ENCODE data around the gene OSBPL10.

Gene OSBPL10

DNA sequence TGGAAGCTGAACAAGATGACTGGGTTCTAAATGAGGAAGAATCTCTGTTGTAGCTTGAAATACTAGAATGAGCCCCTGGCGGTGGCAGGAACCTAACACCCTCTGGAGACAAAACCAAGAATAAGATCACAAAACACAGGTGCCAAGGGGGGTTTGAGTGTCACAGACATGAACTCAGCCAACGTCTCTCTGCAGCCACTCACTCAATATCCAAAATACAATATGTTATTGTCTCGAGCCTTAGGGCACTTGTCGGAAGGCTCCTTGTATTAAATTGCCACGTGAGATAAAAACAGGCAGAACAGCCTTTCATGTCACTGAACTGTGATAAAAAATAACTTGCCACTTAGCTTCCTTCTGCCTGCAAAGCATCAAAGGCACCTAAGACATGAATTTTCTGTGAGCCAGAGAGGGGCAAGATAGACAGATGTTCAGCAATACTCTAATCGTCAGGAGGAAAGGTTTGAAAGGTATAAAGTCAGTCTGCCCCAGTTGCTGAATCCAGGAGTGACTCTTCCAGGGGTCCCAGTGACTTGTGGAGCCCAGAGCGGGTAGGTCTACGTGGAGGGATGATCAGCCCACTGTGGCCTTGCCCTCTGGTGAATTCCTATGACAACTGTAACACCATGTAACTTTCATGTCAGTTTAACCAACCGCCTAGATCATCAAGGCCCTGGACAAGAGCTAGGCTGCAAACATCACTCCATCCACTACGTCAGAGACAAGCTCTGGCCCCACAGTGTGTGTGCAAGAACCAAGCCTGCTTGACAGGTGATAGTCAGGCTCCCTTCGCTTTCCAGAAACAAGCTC, 165.2 kb downstream of the OSBPL10 start:
- Histone ChIP-seq H3K27ac (no peak overlapping the region), H3K36me3 (no peaks in the 10 kb centered on the region), H3K4me1 (peaks cover 0 to 12% (median 3%) of the 10 kb centered on the region in 4 donors), H3K27me3 (no peaks in the 10 kb centered on the region), H3K9me3 (no peaks in the 10 kb centered on the region), H3K4me3 (no peak overlapping the region)
- TF ChIP-seq, protein P1, sequence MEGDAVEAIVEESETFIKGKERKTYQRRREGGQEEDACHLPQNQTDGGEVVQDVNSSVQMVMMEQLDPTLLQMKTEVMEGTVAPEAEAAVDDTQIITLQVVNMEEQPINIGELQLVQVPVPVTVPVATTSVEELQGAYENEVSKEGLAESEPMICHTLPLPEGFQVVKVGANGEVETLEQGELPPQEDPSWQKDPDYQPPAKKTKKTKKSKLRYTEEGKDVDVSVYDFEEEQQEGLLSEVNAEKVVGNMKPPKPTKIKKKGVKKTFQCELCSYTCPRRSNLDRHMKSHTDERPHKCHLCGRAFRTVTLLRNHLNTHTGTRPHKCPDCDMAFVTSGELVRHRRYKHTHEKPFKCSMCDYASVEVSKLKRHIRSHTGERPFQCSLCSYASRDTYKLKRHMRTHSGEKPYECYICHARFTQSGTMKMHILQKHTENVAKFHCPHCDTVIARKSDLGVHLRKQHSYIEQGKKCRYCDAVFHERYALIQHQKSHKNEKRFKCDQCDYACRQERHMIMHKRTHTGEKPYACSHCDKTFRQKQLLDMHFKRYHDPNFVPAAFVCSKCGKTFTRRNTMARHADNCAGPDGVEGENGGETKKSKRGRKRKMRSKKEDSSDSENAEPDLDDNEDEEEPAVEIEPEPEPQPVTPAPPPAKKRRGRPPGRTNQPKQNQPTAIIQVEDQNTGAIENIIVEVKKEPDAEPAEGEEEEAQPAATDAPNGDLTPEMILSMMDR (IDR thresholded peaks at IDR 0.05) = no peak
- intact Hi-C loops (cut with DNase I; ENCODE audit: low total_unique reads) = no loop called here
- DNase-seq = no peak

- intact Hi-C loops (cut with DNase I; ENCODE audit: low total_unique reads) = no loop called here
- H3K4me3 ChIP-seq = no peak overlapping the region
- no peaks in the 10 kb centered on the region for H3K9me3 ChIP-seq
- TF ChIP-seq, protein P1 (IDR thresholded peaks at IDR 0.05) = no peak
- no peak for DNase-seq
- no peaks in the 10 kb centered on the region for H3K36me3 ChIP-seq
- peaks cover 0 to 12% (median 3%) of the 10 kb centered on the region in 4 donors for H3K4me1 ChIP-seq
- no peaks in the 10 kb centered on the region for H3K27me3 ChIP-seq
- H3K27ac ChIP-seq = no peak overlapping the region
Measured at GRCh38 chr3:31815006-31815405, 166.1 kb downstream of the OSBPL10 start.

GRCh38 chr3:31813686-31814085, 167.4 kb downstream of the OSBPL10 start:
- no peaks in the 10 kb centered on the region for H3K36me3 ChIP-seq
- no peak overlapping the region for H3K4me3 ChIP-seq
- no peak for DNase-seq
- TF ChIP-seq, protein P1 (IDR thresholded peaks at IDR 0.05) = no peak
- intact Hi-C loops (cut with DNase I; ENCODE audit: low total_unique reads) = no loop called here
- no peaks in the 10 kb centered on the region for H3K27me3 ChIP-seq
- H3K9me3 ChIP-seq = no peaks in the 10 kb centered on the region
- no peak overlapping the region for H3K27ac ChIP-seq
- H3K4me1 ChIP-seq = peaks cover 0 to 12% (median 3%) of the 10 kb centered on the region in 4 donors

DNA sequence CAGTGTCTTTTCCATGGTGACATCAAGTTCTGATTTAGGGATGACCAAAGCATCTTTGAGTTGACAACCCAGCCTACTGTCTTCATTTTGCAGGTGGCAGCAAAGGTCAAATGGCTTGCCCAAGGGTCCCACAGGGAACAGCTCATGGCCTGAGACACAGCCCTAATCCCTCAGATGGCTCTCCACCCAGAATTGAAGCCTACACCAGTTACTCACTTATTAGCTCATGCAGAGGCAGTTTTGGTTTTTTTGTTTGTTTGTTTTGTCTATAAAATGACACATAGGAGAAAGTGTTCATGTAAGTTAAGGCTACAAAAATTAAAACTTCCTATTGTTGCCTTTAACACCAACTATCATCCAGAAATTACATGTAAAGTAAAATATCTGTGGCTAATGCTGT, 167.9 kb downstream of the OSBPL10 start:
- Histone ChIP-seq H3K36me3 (no peaks in the 10 kb centered on the region), H3K9me3 (no peaks in the 10 kb centered on the region), H3K27me3 (no peaks in the 10 kb centered on the region), H3K4me1 (peaks cover 0 to 12% (median 3%) of the 10 kb centered on the region in 4 donors), H3K27ac (no peak overlapping the region), H3K4me3 (no peak overlapping the region)
- TF ChIP-seq, protein P1 (IDR thresholded peaks at IDR 0.05) = no peak
- intact Hi-C loops (cut with DNase I; ENCODE audit: low total_unique reads) = no loop called here
- no peak for DNase-seq

DNA sequence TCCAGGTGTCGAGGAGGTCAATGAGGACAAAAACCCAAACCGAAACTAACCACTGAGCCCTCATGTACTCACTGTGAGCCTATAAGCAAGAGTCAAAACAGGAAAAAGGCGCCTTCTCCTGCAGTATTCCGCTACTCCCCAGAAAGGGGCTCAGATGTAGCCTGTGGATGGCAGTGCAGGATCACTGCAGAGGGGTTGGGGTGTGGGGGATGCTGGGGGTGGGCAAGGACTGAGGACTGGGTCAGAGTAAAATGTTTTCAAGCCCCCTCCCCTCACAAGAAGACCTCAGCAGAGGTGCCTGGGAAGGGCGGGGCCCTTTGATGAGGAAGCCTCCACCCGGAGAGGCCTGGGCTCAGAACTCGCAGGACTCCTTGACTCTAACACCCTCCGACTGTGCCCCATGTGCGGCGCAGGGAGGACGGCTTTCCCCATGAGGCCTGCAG, 170.1 kb downstream of the OSBPL10 start:
- Histone ChIP-seq H3K9me3 (no peaks in the 10 kb centered on the region), H3K27ac (no peak overlapping the region), H3K4me3 (no peak overlapping the region), H3K36me3 (no peaks in the 10 kb centered on the region), H3K4me1 (peaks cover 0 to 12% (median 3%) of the 10 kb centered on the region in 4 donors), H3K27me3 (no peaks in the 10 kb centered on the region)
- intact Hi-C loops (cut with DNase I; ENCODE audit: low total_unique reads) = no loop called here
- TF ChIP-seq, protein P1 (IDR thresholded peaks at IDR 0.05) = no peak
- no peak for DNase-seq

Measured in tibial artery (tissue), 4 donors.